ENCODE results near the gene TSEN15.

GRCh38 chr1:184065559-184065958, 14.0 kb downstream of the TSEN15 start:
- TF ChIP-seq EZH2 (optimal IDR thresholded peaks at IDR 0.05; ENCODE audit: low read depth, low read length) (no peak), EZH2phosphoT487 (IDR thresholded peaks at IDR 0.05; ENCODE audit: low read length) (no peak)
- TF ChIP-seq, protein P1, sequence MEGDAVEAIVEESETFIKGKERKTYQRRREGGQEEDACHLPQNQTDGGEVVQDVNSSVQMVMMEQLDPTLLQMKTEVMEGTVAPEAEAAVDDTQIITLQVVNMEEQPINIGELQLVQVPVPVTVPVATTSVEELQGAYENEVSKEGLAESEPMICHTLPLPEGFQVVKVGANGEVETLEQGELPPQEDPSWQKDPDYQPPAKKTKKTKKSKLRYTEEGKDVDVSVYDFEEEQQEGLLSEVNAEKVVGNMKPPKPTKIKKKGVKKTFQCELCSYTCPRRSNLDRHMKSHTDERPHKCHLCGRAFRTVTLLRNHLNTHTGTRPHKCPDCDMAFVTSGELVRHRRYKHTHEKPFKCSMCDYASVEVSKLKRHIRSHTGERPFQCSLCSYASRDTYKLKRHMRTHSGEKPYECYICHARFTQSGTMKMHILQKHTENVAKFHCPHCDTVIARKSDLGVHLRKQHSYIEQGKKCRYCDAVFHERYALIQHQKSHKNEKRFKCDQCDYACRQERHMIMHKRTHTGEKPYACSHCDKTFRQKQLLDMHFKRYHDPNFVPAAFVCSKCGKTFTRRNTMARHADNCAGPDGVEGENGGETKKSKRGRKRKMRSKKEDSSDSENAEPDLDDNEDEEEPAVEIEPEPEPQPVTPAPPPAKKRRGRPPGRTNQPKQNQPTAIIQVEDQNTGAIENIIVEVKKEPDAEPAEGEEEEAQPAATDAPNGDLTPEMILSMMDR (IDR thresholded peaks at IDR 0.05; ENCODE audit: low read length) = no peak

Data from MM.1S (cell line).